ENCODE results near the gene ZSCAN25.

The ZSCAN25 gene

DNA sequence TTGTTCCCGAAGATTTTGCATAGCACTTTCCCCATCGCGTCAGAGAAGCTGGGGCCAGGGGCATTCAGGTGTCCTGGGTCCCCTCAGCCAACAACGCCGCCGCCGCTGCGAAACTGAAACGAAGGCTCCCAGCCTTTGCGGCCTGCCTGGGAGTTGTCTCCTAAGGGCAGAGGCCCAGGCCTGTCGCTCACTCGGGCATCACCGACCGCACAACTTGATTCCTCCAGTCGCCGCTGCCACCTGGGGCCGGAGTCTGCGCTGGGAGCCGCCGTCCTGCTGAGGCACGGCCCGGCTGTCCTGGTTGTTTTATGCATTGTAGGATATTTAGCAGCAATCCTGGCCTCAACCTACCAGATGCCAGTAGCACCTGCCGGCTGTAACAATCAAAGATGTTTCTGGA lies 22.0 kb downstream of the ZSCAN25 start:
- TF ChIP-seq, protein P1, sequence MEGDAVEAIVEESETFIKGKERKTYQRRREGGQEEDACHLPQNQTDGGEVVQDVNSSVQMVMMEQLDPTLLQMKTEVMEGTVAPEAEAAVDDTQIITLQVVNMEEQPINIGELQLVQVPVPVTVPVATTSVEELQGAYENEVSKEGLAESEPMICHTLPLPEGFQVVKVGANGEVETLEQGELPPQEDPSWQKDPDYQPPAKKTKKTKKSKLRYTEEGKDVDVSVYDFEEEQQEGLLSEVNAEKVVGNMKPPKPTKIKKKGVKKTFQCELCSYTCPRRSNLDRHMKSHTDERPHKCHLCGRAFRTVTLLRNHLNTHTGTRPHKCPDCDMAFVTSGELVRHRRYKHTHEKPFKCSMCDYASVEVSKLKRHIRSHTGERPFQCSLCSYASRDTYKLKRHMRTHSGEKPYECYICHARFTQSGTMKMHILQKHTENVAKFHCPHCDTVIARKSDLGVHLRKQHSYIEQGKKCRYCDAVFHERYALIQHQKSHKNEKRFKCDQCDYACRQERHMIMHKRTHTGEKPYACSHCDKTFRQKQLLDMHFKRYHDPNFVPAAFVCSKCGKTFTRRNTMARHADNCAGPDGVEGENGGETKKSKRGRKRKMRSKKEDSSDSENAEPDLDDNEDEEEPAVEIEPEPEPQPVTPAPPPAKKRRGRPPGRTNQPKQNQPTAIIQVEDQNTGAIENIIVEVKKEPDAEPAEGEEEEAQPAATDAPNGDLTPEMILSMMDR (conservative IDR thresholded peaks at IDR 0.05; ENCODE audit: low read length): no peak
- DNase-seq (ENCODE audit: low read depth): no peak
- H3K4me3 ChIP-seq (ENCODE audit: low read length): no peak overlapping the region

DNA sequence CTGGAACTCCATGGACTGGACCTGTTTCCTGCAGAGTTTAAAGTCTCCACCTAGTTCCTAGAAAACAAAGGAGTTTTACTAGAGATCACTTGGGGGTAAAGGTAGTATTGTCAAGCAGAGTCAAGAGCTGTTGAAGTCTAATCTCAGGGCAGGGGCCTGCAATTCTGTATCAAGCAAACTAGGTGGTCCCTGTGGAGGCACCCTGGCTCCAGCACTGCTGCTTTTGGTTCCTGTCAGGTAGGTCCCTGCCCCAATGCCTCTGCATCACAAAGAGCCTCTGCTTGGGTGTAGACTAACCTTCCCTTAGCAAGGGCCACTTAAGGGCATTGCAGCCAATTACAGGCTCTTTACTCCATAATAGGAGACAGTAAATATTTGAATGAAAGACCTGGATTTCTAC lies 22.5 kb downstream of the ZSCAN25 start:
- H3K4me3 ChIP-seq (ENCODE audit: low read length): no peak overlapping the region
- no peak for DNase-seq (ENCODE audit: low read depth)
- TF ChIP-seq, protein P1 (conservative IDR thresholded peaks at IDR 0.05; ENCODE audit: low read length): no peak

DNA sequence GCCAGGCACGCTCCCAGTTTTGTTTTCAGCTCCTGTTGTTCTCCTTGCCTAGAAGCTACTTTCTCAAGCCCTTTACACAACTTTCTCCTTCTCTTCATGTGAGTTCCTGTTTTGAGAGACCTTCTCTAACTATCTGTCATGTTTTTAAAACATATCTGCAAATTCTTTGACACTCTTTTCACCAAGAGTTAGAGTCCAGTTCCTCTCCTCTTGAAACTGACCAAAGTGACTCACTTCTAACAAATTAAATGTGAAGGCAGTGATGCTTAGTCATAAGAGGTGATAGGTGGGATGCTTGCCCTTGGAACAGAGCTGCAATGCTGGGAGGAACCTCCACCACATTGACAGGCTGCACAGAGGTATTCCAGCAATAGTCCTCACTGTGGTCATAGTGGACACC lies 25.3 kb downstream of the ZSCAN25 start:
- TF ChIP-seq, protein P1 (conservative IDR thresholded peaks at IDR 0.05; ENCODE audit: low read length): no peak
- H3K4me3 ChIP-seq (ENCODE audit: low read length): no peak overlapping the region
- no peak for DNase-seq (ENCODE audit: low read depth)

DNA sequence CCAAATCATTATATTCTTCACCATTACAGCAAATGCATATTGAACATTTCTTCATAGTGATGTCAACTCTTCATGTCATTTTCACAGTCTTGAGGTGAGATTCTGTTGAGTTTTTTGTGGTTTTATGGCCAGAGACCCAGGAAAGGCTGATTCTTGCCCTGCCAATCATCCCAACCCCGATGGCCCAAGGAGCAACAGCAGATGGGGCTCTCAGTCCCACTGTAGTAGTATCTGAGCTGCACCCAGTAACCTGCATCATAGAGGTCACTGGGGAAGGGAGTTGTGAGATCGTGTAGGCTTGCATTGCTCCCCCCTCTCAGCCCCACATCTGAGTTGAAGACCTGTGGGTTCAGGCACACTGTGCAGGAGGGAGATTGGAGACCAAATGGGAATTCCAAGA lies 26.7 kb downstream of the ZSCAN25 start:
- no peak for DNase-seq (ENCODE audit: low read depth)
- no peak overlapping the region for H3K4me3 ChIP-seq (ENCODE audit: low read length)
- TF ChIP-seq, protein P1 (conservative IDR thresholded peaks at IDR 0.05; ENCODE audit: low read length): no peak

DNA sequence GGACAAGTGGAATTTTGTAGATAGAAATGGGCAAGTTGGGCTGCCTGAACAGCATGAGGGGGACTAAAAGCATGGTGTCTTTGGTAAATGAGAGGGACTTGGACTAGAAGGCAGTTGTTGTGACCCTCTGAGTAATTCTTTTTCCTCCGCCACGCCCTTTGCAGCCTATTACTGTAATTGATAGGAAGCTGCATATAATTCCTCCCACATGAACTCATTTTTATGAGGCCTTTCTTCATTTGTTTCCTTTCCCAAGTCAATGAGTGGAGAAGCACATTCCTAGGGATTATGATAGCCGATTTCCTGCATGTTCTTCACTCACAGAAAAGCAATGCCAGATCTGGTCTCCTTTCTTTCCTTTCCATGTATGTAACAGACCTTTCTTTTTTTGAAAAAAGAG lies 27.7 kb downstream of the ZSCAN25 start:
- TF ChIP-seq, protein P1 (conservative IDR thresholded peaks at IDR 0.05; ENCODE audit: low read length): no peak
- no peak overlapping the region for H3K4me3 ChIP-seq (ENCODE audit: low read length)
- no peak for DNase-seq (ENCODE audit: low read depth)

DNA sequence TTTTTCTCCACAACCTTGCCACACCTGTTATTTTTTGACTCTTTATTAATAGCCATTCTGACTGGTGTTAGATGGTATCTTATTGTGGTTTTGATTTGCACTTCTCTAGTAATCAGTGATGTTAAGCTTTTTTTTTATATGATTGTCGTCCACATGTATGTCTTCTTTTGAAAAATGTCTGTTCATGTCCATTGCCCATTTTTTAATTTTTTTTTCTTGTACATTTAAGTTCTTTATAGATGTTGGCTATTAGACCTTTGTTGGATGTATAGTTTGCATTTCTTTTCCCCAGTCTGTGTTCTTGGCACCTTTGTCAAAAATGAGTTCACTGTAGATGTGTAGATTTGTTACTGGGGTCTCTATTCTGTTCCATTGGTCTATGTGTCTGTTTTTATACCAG lies 28.8 kb downstream of the ZSCAN25 start:
- no peak for DNase-seq (ENCODE audit: low read depth)
- TF ChIP-seq, protein P1 (conservative IDR thresholded peaks at IDR 0.05; ENCODE audit: low read length): no peak
- H3K4me3 ChIP-seq (ENCODE audit: low read length): no peak overlapping the region

DNA sequence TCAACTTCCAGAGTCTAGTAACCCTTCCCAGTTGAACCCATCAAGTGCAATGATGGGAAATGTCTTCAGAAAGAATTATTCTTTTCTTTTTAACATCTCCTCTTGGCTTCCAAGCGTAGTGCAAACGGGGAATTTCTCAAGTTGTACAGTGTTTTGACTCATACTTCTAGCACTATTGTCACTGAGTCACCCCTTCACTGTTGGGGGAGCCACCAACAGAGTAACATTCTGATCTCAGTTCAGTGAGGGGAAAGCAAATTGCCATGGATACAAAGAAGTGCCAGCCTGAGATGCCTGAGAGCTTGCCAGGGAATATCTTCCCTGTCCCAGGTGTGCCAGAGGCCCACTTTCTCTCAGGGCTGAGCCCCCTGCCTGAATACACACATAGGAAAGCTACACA lies 32.1 kb downstream of the ZSCAN25 start:
- no peak for DNase-seq (ENCODE audit: low read depth)
- TF ChIP-seq, protein P1 (conservative IDR thresholded peaks at IDR 0.05; ENCODE audit: low read length): no peak

More for the DNA sequence above, 32.1 kb downstream of the ZSCAN25 start:
- H3K4me3 ChIP-seq (ENCODE audit: low read length): no peak overlapping the region
